Erythroblast (primary cell): ENCODE results near the gene FAM170B.

Experiments used
- GATA1 ChIP-seq: IDR thresholded peaks from 2 replicates; pipeline ENCODE4 v1.6.1; 2011; ENCODE audit warnings: low read depth, mild to moderate bottlenecking, control low read depth, low read length, moderate library complexity
- POLR2A ChIP-seq: IDR thresholded peaks from 2 replicates; pipeline ENCODE4 v1.6.1; 2011; ENCODE audit warnings: mild to moderate bottlenecking, low read length

DNA sequence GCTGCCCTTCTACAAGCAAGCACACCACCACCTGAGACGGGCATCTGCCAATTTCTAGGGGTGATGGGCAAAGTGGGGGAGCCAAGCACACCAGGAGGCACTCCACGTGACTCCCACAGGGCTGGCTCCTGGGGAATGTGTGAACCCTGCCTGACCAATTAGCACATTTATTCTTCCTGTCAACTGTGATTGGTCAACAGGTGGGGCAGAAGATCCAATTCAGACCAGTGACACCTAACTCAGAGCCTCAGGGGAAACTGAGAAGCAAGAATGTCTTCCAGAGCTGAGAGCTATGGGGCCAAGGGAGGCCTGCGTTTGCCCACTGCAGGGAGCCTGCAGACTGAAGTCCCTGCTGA lies 38.9 kb upstream of the FAM170B start:
- no peak for TF ChIP-seq POLR2A
- TF ChIP-seq GATA1, result no peak
